Neural progenitor cell (in vitro differentiated cells): ENCODE results near the gene PCNX3. TPM values are rescaled to one million over a fixed set of nuclear protein-coding genes. Genes with fewer than 3 reads are reported as not detected.

ENCODE experiments used
- DNase-seq: peaks from one replicate; pipeline ENCODE4 v3.0.0-alpha.2; 2016; ENCODE audit warnings: low spot score
- H2AFZ ChIP-seq: fragments of 200-600 bp; sonication (generic); replicated peaks from 2 replicates; pipeline ENCODE4 v1.6.1; 2016; ENCODE audit warnings: antibody characterized with exemption
- H3F3A ChIP-seq: fragments of 200-600 bp; sonication (generic); 2 replicates; pipeline ENCODE4 v1.6.1; 2016; ENCODE audit warnings: antibody characterized with exemption, low read depth
- H3K27ac ChIP-seq: fragments of 200-600 bp; sonication (generic); 2 replicates; pipeline ENCODE4 v1.5.1; 2016; ENCODE audit warnings: mild to moderate bottlenecking
- H3K27me3 ChIP-seq: fragments of 200-600 bp; sonication (generic); 2 replicates; pipeline ENCODE4 v1.6.1; 2016; ENCODE audit warnings: mild to moderate bottlenecking, moderate library complexity
- H3K36me3 ChIP-seq: fragments of 200-600 bp; sonication (generic); 2 replicates; pipeline ENCODE4 v1.5.1; 2016
- H3K4me1 ChIP-seq: fragments of 200-600 bp; sonication (generic); 2 replicates; pipeline ENCODE4 v1.6.1; 2016; ENCODE audit warnings: mixed run types
- H3K4me2 ChIP-seq: fragments of 200-600 bp; sonication (generic); 2 replicates; pipeline ENCODE4 v1.6.1; 2016
- H3K4me3 ChIP-seq: fragments of 200-600 bp; sonication (generic); 2 replicates; pipeline ENCODE4 v1.5.1; 2016
- H3K79me2 ChIP-seq: fragments of 200-600 bp; sonication (generic); 2 replicates; pipeline ENCODE4 v1.6.1; 2016; ENCODE audit warnings: low read depth
- H3K9ac ChIP-seq: fragments of 200-600 bp; sonication (generic); 2 replicates; pipeline ENCODE4 v1.6.1; 2016
- H3K9me3 ChIP-seq: fragments of 200-600 bp; sonication (generic); 2 replicates; pipeline ENCODE4 v1.5.1; 2016; ENCODE audit warnings: low read depth
- H4K20me1 ChIP-seq: fragments of 200-600 bp; sonication (generic); 2 replicates; pipeline ENCODE4 v1.6.1; 2016; ENCODE audit warnings: low read depth
- H3K27ac Mint-ChIP-seq: 3 replicates; pipeline ENCODE4 v1.8.0; 2021; ENCODE audit warnings: mixed read lengths
- H3K27me3 Mint-ChIP-seq: 2 replicates; pipeline ENCODE4 v1.8.0; 2022; ENCODE audit warnings: low read depth, mild to moderate bottlenecking, inconsistent platforms, moderate library complexity, mixed read lengths; ENCODE audit not compliant: insufficient read depth
- H3K36me3 Mint-ChIP-seq: 3 replicates; pipeline ENCODE4 v1.8.0; 2021; ENCODE audit warnings: mixed read lengths
- H3K4me1 Mint-ChIP-seq: 3 replicates; pipeline ENCODE4 v1.8.0; 2021; ENCODE audit warnings: mixed read lengths
- H3K4me3 Mint-ChIP-seq: 3 replicates; pipeline ENCODE4 v1.8.0; 2021; ENCODE audit warnings: mild to moderate bottlenecking, moderate library complexity, mixed read lengths
- H3K9me3 Mint-ChIP-seq: 3 replicates; pipeline ENCODE4 v1.8.0; 2020; ENCODE audit warnings: mixed read lengths
- CTCF ChIP-seq: fragments of 200-600 bp; sonication (generic); IDR thresholded peaks from 2 replicates; pipeline ENCODE4 v1.5.1; 2017; ENCODE audit warnings: antibody characterized with exemption, mild to moderate bottlenecking
- EZH2 ChIP-seq: fragments of 200-600 bp; sonication (generic); IDR thresholded peaks from 2 replicates; pipeline ENCODE4 v1.6.1; 2017; ENCODE audit warnings: antibody characterized with exemption, mild to moderate bottlenecking, moderate library complexity
- EZH2phosphoT487 ChIP-seq: fragments of 200-600 bp; sonication (generic); IDR thresholded peaks from 2 replicates; pipeline ENCODE4 v1.6.1; 2017; ENCODE audit warnings: antibody characterized with exemption
- total RNA-seq: library from RNA; depleted of rRNA; stranded (reverse); fragments of >200 nt; gene quantifications from 2 replicates; pipeline ENCODE4 v1.2.3, GENCODE V29; 2015; ENCODE audit warnings: low replicate concordance

PCNX3 gene
- total RNA-seq, 1 donor from 2014 or later = 6.6 TPM

DNA sequence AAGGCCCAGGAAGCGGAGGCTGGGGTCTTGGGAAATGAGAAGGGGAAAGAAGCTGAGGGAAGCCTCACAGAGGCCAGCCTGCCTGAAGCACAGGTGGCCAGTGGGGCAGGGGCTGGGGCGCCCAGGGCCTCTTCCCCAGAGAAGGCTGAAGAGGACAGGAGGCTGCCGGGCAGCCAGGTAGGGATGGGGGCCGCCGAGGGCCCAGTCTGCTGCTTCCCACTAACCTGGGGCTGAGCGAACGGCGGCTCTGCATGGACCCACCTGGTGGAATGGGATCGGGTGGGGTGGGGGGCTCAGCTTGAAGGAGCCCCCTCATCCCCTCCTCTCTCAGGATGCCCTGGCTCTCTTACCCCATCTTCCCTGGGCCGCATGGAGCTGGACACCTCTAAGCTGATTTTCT, 32.0 kb upstream of the PCNX3 start:
- Histone ChIP-seq H3K36me3 (no peaks in the 10 kb centered on the region), H3K9ac (no peak overlapping the region), H4K20me1 (no peaks in the 10 kb centered on the region), H3K27me3 (peaks cover 63% of the 10 kb centered on the region), H3F3A (peaks cover 14% of the 10 kb centered on the region), H3K4me3 (no peak overlapping the region), H3K4me1 (no peaks in the 10 kb centered on the region), H3K79me2 (no peaks in the 10 kb centered on the region), H3K27ac (no peak overlapping the region), H2AFZ (no peak overlapping the region), H3K4me2 (no peak overlapping the region), H3K9me3 (no peaks in the 10 kb centered on the region)
- peaks cover 21% of the 10 kb centered on the region for H3K27me3 Mint-ChIP-seq
- peaks cover 28% of the 10 kb centered on the region for H3K4me1 Mint-ChIP-seq
- peak overlapping the region; percentile 82 for H3K27ac Mint-ChIP-seq
- H3K4me3 Mint-ChIP-seq = no peak overlapping the region
- no peak for TF ChIP-seq EZH2
- TF ChIP-seq CTCF = no peak
- TF ChIP-seq EZH2phosphoT487 = no peak
- no peaks in the 10 kb centered on the region for H3K9me3 Mint-ChIP-seq
- no peak for DNase-seq
- no peaks in the 10 kb centered on the region for H3K36me3 Mint-ChIP-seq

DNA sequence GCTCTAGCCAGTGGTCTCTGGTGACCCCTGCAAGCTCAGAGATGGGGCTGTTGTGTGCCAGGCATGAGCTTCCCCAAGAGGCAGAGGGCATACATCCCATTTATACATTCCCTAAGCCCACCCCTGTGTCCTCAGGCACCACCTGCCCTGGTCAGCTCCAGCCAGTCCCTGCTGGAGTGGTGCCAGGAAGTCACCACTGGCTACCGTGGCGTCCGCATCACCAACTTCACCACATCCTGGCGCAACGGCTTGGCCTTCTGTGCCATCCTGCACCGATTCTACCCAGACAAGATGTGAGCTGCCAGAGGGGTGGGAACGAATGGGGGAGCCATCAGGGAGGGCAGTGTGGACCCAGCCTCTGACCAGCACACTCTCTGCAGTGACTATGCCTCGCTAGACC, 31.5 kb upstream of the PCNX3 start:
- H3K4me1 Mint-ChIP-seq = peaks cover 31% of the 10 kb centered on the region
- Histone ChIP-seq H3K4me3 (no peak overlapping the region), H4K20me1 (no peaks in the 10 kb centered on the region), H3K27ac (no peak overlapping the region), H3F3A (peaks cover 14% of the 10 kb centered on the region), H2AFZ (no peak overlapping the region), H3K9me3 (no peaks in the 10 kb centered on the region), H3K27me3 (peaks cover 58% of the 10 kb centered on the region), H3K9ac (no peak overlapping the region), H3K4me1 (no peaks in the 10 kb centered on the region), H3K36me3 (no peaks in the 10 kb centered on the region), H3K79me2 (no peaks in the 10 kb centered on the region), H3K4me2 (peak overlapping the region; percentile 68)
- H3K27ac Mint-ChIP-seq = peak overlapping the region; percentile 88
- peak overlapping the region; percentile 35 for H3K4me3 Mint-ChIP-seq
- DNase-seq = no peak
- no peaks in the 10 kb centered on the region for H3K36me3 Mint-ChIP-seq
- no peak for TF ChIP-seq EZH2phosphoT487
- no peak for TF ChIP-seq EZH2
- no peak for TF ChIP-seq CTCF
- H3K9me3 Mint-ChIP-seq = no peaks in the 10 kb centered on the region
- H3K27me3 Mint-ChIP-seq = peaks cover 21% of the 10 kb centered on the region

GRCh38 chr11:65584723-65585171, 30.8 kb upstream of the PCNX3 start:
- H3K27me3 ChIP-seq = peaks cover 60% of the 10 kb centered on the region
- H3K27me3 Mint-ChIP-seq = peaks cover 21% of the 10 kb centered on the region
- peaks cover 33% of the 10 kb centered on the region for H3K4me1 Mint-ChIP-seq
- DNase-seq = peak; percentile 61
- no peaks in the 10 kb centered on the region for H3K36me3 ChIP-seq
- H3F3A ChIP-seq = peaks cover 14% of the 10 kb centered on the region
- no peak overlapping the region for H3K4me3 Mint-ChIP-seq
- H3K27ac Mint-ChIP-seq = no peak overlapping the region
- no peaks in the 10 kb centered on the region for H3K9me3 Mint-ChIP-seq
- peak overlapping the region; percentile 34 for H3K4me3 ChIP-seq
- H3K4me1 ChIP-seq = no peaks in the 10 kb centered on the region
- no peaks in the 10 kb centered on the region for H4K20me1 ChIP-seq
- H3K27ac ChIP-seq = no peak overlapping the region
- H3K4me2 ChIP-seq = peak overlapping the region; percentile 68
- H3K9me3 ChIP-seq = no peaks in the 10 kb centered on the region
- no peak overlapping the region for H3K9ac ChIP-seq
- H3K36me3 Mint-ChIP-seq = no peaks in the 10 kb centered on the region
- H2AFZ ChIP-seq = no peak overlapping the region
- TF ChIP-seq EZH2 (peak; percentile 55), CTCF (no peak)
- no peaks in the 10 kb centered on the region for H3K79me2 ChIP-seq
